Esophagus squamous epithelium (tissue), 5 donors: ENCODE measurements around the gene NOM1. TPM values are rescaled to one million over a fixed set of nuclear protein-coding genes. Genes with fewer than 3 reads are reported as not detected.

Experiments used
- DNase-seq: peaks from one replicate; lab custom pipeline; 2025; lab: John Stamatoyannopoulos, UW
- H3K27ac ChIP-seq, 4 donors: fragments of 200-600 bp; sonication (generic); one replicate each; pipeline ENCODE4 v1.5.1; 2016 to 2019; ENCODE audit warnings: mild to moderate bottlenecking in 1 of 4
- H3K27me3 ChIP-seq, 4 donors: fragments of 200-600 bp; sonication (generic); 1 replicate in 3 of 4; 2 replicates in 1 of 4; pipeline versions ENCODE4 v1.5.1 to v1.6.0; 2017 to 2021; ENCODE audit warnings: antibody characterized with exemption in 1 of 4
- H3K36me3 ChIP-seq, 3 donors: fragments of 200-600 bp; sonication (generic); one replicate each; pipeline ENCODE4 v1.5.1; 2016 to 2019
- H3K4me1 ChIP-seq, 3 donors: fragments of 200-600 bp; sonication (generic); one replicate each; pipeline ENCODE4 v1.5.1; 2017 to 2019
- H3K4me3 ChIP-seq, 4 donors: fragments of 200-600 bp; sonication (generic); 1 replicate in 3 of 4; 2 replicates in 1 of 4; pipeline ENCODE4 v1.5.1; 2016 to 2019; ENCODE audit warnings: mild to moderate bottlenecking in 2 of 4, moderate library complexity in 1 of 4
- H3K9me3 ChIP-seq, 3 donors: fragments of 200-600 bp; sonication (generic); one replicate each; pipeline ENCODE4 v1.5.1; 2016 to 2019
- CTCF ChIP-seq, 6 experiments: fragments of 450-650 bp in 4 of 6; fragments of 200-600 bp in 2 of 6; sonication (generic) in 2 of 6; IDR thresholded peaks; one replicate each; pipeline ENCODE4 v1.5.1; 2016 to 2019; ENCODE audit warnings: antibody characterized with exemption in 6 of 6, mild to moderate bottlenecking in 4 of 6, moderate library complexity in 4 of 6
- POLR2A ChIP-seq, 4 donors: fragments of 450-650 bp; IDR thresholded peaks; one replicate each; pipeline ENCODE4 v1.6.1; 2017; ENCODE audit warnings: antibody characterized with exemption in 4 of 4, mild to moderate bottlenecking in 4 of 4, moderate library complexity in 3 of 4
- WGBS, 2 donors: methylation state at CpG; one replicate each; pipeline ENCODE4 v1.1.5; 2018; 5-methylcytosine and 5-hydroxymethylcytosine counted together
- intact Hi-C: fragments of 100-400 bp; cut with DNase I; formaldehyde crosslinking; loops from one replicate; pipeline ENCODE4 v1.15.0; 2022
- total RNA-seq, 4 donors: library from RNA; depleted of rRNA; stranded (reverse); fragments of >200 nt; gene quantifications; one replicate each; pipeline ENCODE4 v1.1.0, GENCODE V29; 2016
- donor health status: DM: yes; HTN: yes; CAD: no.

NOM1 gene
- total RNA-seq, 4 donors from 2014 or later, result 4.6 to 26.9 (median 17.8) TPM

DNA sequence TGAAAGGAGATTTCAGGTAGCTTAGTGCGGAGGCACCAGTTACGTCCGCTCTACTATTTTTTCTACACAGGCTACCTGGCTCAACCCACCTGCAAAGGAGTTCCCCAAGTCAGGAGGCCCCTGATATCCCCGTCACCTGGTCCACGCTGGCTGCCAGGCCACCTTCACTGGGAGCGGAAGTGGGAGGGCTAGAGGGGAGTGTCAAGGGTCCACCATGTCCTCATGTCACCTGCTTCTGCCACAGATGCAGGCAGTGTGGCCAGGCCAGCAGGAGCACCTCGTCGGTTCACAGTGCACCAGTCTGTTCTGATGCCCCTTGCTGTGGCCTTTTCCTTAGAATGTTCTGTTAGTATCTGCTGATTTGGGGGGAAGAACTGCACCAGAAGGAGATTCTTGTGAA, 16.9 kb downstream of the NOM1 start:
- 87 to 96% methylated on average over 6 of the region's 8 CpGs for WGBS, 2 donors
- intact Hi-C loops, result no loop called here

GRCh38 chr7:156968183-156968582, 18.7 kb downstream of the NOM1 start:
- no peak overlapping the region for H3K27ac ChIP-seq
- WGBS, 2 donors, result 91 to 96% methylated on average over 21 to 25 of the region's 27 CpGs
- H3K36me3 ChIP-seq, result peaks cover 6 to 98% (median 33%) of the 10 kb centered on the region in 3 donors
- no peaks in the 10 kb centered on the region for H3K9me3 ChIP-seq
- intact Hi-C loops, result no loop called here
- H3K4me1 ChIP-seq, result peaks cover 0 to 11% (median 0%) of the 10 kb centered on the region in 3 donors
- TF ChIP-seq CTCF (IDR thresholded peaks at IDR 0.05), result no peak
- no peak for TF ChIP-seq POLR2A (IDR thresholded peaks at IDR 0.05)
- no peak for DNase-seq
- H3K27me3 ChIP-seq, result no peaks in the 10 kb centered on the region
- no peak overlapping the region for H3K4me3 ChIP-seq

More for the DNA sequence above, 16.9 kb downstream of the NOM1 start:
- no peak for DNase-seq
- H3K4me3 ChIP-seq, result no peak overlapping the region
- H3K4me1 ChIP-seq, result peaks cover 0 to 11% (median 0%) of the 10 kb centered on the region in 3 donors
- H3K9me3 ChIP-seq, result no peaks in the 10 kb centered on the region
- TF ChIP-seq CTCF (IDR thresholded peaks at IDR 0.05) (no peak), POLR2A (IDR thresholded peaks at IDR 0.05) (no peak)
- H3K27ac ChIP-seq, result no peak overlapping the region
- H3K36me3 ChIP-seq, result peaks cover 16 to 98% (median 48%) of the 10 kb centered on the region in 3 donors
- no peaks in the 10 kb centered on the region for H3K27me3 ChIP-seq

- H3K36me3 ChIP-seq, result peaks cover 3 to 94% (median 25%) of the 10 kb centered on the region in 3 donors
- H3K9me3 ChIP-seq, result no peaks in the 10 kb centered on the region
- no peaks in the 10 kb centered on the region for H3K27me3 ChIP-seq
- no peak overlapping the region for H3K4me3 ChIP-seq
- TF ChIP-seq CTCF (IDR thresholded peaks at IDR 0.05) (peak in 4 of 6 experiments; percentile 11 to 41 (median 30)), POLR2A (IDR thresholded peaks at IDR 0.05) (no peak)
- DNase-seq, result no peak
- H3K27ac ChIP-seq, result no peak overlapping the region
- H3K4me1 ChIP-seq, result peaks cover 0 to 11% (median 0%) of the 10 kb centered on the region in 3 donors
- intact Hi-C loops, result no loop called here
- WGBS, 2 donors, result 16 to 60% methylated on average over 3 of the region's 3 CpGs
These were observed 20.5 kb downstream of the NOM1 start for GRCh38 chr7:156969972-156970420.

- intact Hi-C loops, result no loop called here
- 91 to 97% methylated on average over 5 of the region's 5 CpGs for WGBS, 2 donors
- TF ChIP-seq POLR2A (IDR thresholded peaks at IDR 0.05), result no peak
- TF ChIP-seq CTCF (IDR thresholded peaks at IDR 0.05), result no peak
- H3K27me3 ChIP-seq, result no peaks in the 10 kb centered on the region
- no peak for DNase-seq
- H3K36me3 ChIP-seq, result peaks cover 0 to 68% (median 5%) of the 10 kb centered on the region in 3 donors
- H3K4me1 ChIP-seq, result no peaks in the 10 kb centered on the region
- no peak overlapping the region for H3K4me3 ChIP-seq
- H3K9me3 ChIP-seq, result peaks cover 0 to 13% (median 0%) of the 10 kb centered on the region in 3 donors
- H3K27ac ChIP-seq, result no peak overlapping the region
These were observed 26.1 kb downstream of the NOM1 start for GRCh38 chr7:156975620-156976019.

DNA sequence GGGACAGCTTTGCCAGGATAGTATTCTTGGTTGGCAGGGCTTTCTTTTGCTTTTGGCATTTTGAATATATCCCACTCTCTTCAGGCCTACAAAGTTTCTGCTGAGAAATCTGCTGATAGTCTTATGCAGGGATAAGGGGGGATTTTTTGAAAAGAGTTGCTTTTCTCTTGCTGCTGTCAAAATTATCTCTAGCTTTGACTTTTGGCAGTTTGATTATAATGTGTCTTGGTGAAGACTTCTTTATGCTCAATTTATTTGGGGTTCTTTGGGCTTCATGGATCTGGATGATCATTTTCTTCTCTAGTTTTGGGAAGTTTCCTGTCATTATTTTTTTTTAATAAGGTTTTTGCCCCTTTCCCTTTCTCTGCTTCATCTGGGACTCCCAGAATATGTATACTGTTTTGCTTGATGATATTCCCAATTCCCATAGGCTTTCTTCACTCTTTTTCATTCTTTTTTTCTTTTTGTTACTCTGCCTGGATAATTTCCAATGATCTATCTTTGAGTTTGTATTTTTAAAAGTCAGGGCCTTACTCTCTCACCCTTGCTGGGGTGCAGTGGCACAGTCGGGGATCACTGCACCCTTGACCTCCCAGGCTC, 29.6 kb downstream of the NOM1 start:
- 92% methylated on average over 1 of the region's 1 CpG for WGBS, 2 donors

More for the DNA sequence above, 29.6 kb downstream of the NOM1 start:
- Histone ChIP-seq H3K4me3 (no peak overlapping the region), H3K36me3 (peaks cover 0 to 44% (median 0%) of the 10 kb centered on the region in 3 donors), H3K27ac (no peak overlapping the region), H3K27me3 (no peaks in the 10 kb centered on the region), H3K4me1 (no peaks in the 10 kb centered on the region), H3K9me3 (peaks cover 0 to 13% (median 0%) of the 10 kb centered on the region in 3 donors)
- intact Hi-C loops, result no loop called here
- no peak for DNase-seq
- TF ChIP-seq CTCF (IDR thresholded peaks at IDR 0.05) (no peak), POLR2A (IDR thresholded peaks at IDR 0.05) (no peak)
